Gastrocnemius medialis (tissue), 4 donors: ENCODE data around the gene GPER1. TPM values are rescaled to one million over a fixed set of nuclear protein-coding genes. Genes with fewer than 3 reads are reported as not detected.

Experiments used
- ATAC-seq, 2 donors: fragments of 150-250 bp; one replicate each; pipeline ENCODE4 v1.9.1; 2016
- DNase-seq, 2 donors: peaks; one replicate each; pipeline ENCODE4 v3.0.0-alpha.2; 2019
- H3K27ac ChIP-seq, 4 donors: fragments of 200-600 bp; sonication (generic); 1 replicate in 1 of 4; 2 replicates in 3 of 4; pipeline ENCODE4 v1.5.1; 2016 to 2018; ENCODE audit warnings: mild to moderate bottlenecking in 2 of 4, moderate library complexity in 1 of 4
- H3K27me3 ChIP-seq, 3 donors: fragments of 200-600 bp; sonication (generic) in 2 of 3; 1 replicate in 1 of 3; 2 replicates in 2 of 3; pipeline versions ENCODE4 v1.5.1 to v1.6.0; 2016 to 2019; ENCODE audit warnings: mild to moderate bottlenecking in 1 of 3, moderate library complexity in 1 of 3
- H3K36me3 ChIP-seq, 2 donors: fragments of 200-600 bp; sonication (generic) in 1 of 2; one replicate each; pipeline ENCODE4 v1.5.1; 2017 to 2018
- H3K4me1 ChIP-seq, 2 donors: fragments of 200-600 bp; sonication (generic) in 1 of 2; one replicate each; pipeline ENCODE4 v1.5.1; 2016 to 2017; ENCODE audit warnings: mild to moderate bottlenecking in 2 of 2
- H3K4me3 ChIP-seq, 4 donors: fragments of 200-600 bp; sonication (generic) in 3 of 4; 1 replicate in 1 of 4; 2 replicates in 3 of 4; pipeline ENCODE4 v1.5.1; 2016 to 2019; ENCODE audit warnings: mild to moderate bottlenecking in 2 of 4
- H3K9me3 ChIP-seq, 3 donors: fragments of 200-600 bp; sonication (generic) in 2 of 3; 1 replicate in 1 of 3; 2 replicates in 2 of 3; pipeline ENCODE4 v1.5.1; 2016 to 2019
- CTCF ChIP-seq, 5 experiments: fragments of 450-650 bp in 3 of 5; fragments of 200-600 bp in 2 of 5; sonication (generic) in 2 of 5; IDR thresholded peaks in 4 of 5; conservative IDR thresholded peaks in 1 of 5; 1 replicate in 4 of 5; 2 replicates in 1 of 5; pipeline ENCODE4 v1.5.1; 2016 to 2019; ENCODE audit warnings: antibody characterized with exemption in 5 of 5, mild to moderate bottlenecking in 3 of 5, moderate library complexity in 3 of 5
- POLR2A ChIP-seq, 2 donors: fragments of 450-650 bp; IDR thresholded peaks; one replicate each; pipeline ENCODE4 v1.6.1; 2017; ENCODE audit warnings: antibody characterized with exemption in 2 of 2, mild to moderate bottlenecking in 2 of 2, moderate library complexity in 2 of 2
- in situ Hi-C, 4 donors: fragments of 200-750 bp; cut with MboI; loops; one replicate each; pipeline versions ENCODE4 v1.15.0 to v1.8.0; 2017; ENCODE audit warnings: low sequenced_read_pairs in 4 of 4
- intact Hi-C: fragments of 100-400 bp; cut with DNase I; formaldehyde crosslinking; loops from one replicate; pipeline ENCODE4 v1.15.1; 2023; ENCODE audit warnings: low total_unique reads
- total RNA-seq, 4 donors: library from RNA; depleted of rRNA; stranded (reverse); fragments of >200 nt; gene quantifications; one replicate each; pipeline versions ENCODE4 v1.1.0 to v1.2.3, GENCODE V29; 2016

The GPER1 gene
- total RNA-seq, 4 donors from 2014 or later, result 0.92 to 3.2 (median 2.1) TPM

- H3K27me3 ChIP-seq, result no peaks in the 10 kb centered on the region
- intact Hi-C loops, result no loop called here
- H3K4me3 ChIP-seq, result no peak overlapping the region
- TF ChIP-seq CTCF (IDR thresholded peaks at IDR 0.05 in 4 of 5, conservative IDR thresholded peaks at IDR 0.05 in 1 of 5) (no peak), POLR2A (IDR thresholded peaks at IDR 0.05) (no peak)
- H3K36me3 ChIP-seq, result peaks cover 0 to 4% of the 10 kb centered on the region in 2 donors
- in situ Hi-C loops, result no loop called here
- DNase-seq (no peak), ATAC-seq (no peak)
- H3K9me3 ChIP-seq, result no peaks in the 10 kb centered on the region
- no peak overlapping the region for H3K27ac ChIP-seq
- H3K4me1 ChIP-seq, result peaks cover 8 to 15% of the 10 kb centered on the region in 2 donors
Observed at GRCh38 chr7:1058311-1058710, 29.6 kb upstream of the GPER1 start.

DNA sequence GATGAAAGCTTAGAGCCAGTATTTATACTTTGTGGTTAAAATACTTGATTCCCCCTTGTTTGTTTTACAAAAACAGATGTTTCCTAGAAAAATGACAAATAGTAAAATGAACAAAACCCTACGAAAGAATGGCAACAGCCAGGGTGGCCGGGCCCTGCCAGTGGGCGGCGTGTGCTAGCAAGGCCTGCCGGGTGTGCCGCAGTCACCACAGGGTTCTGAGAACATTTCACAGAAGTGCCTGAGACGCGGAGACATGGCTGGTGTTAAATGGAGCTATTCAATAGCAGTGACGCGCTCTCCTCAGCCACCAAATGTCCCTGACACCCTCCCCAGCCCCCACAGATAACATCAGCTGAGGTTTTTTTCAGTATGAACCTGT lies 29.1 kb upstream of the GPER1 start:
- Histone ChIP-seq H3K4me1 (peaks cover 3 to 14% of the 10 kb centered on the region in 2 donors), H3K27ac (no peak overlapping the region), H3K4me3 (no peak overlapping the region)

GRCh38 chr7:1059200-1060091 lies 28.5 kb upstream of the GPER1 start:
- Histone ChIP-seq H3K9me3 (no peaks in the 10 kb centered on the region), H3K36me3 (peaks cover 0 to 4% of the 10 kb centered on the region in 2 donors), H3K4me3 (no peak overlapping the region), H3K27me3 (no peaks in the 10 kb centered on the region), H3K4me1 (peaks cover 0 to 14% of the 10 kb centered on the region in 2 donors), H3K27ac (no peak overlapping the region)
- ATAC-seq (no peak), DNase-seq (no peak)
- intact Hi-C loops (no loop called here), in situ Hi-C loops (loop anchor here in 3 of 4 donors (10.0 kb wide), 1 partner anchor 65 kb away; no protein-coding TSS in a partner anchor)
- TF ChIP-seq CTCF (IDR thresholded peaks at IDR 0.05 in 4 of 5, conservative IDR thresholded peaks at IDR 0.05 in 1 of 5) (no peak), POLR2A (IDR thresholded peaks at IDR 0.05) (no peak)

More for the DNA sequence above, 29.1 kb upstream of the GPER1 start:
- in situ Hi-C loops, result no loop called here
- TF ChIP-seq POLR2A (IDR thresholded peaks at IDR 0.05) (no peak), CTCF (IDR thresholded peaks at IDR 0.05 in 4 of 5, conservative IDR thresholded peaks at IDR 0.05 in 1 of 5) (no peak)
- no peaks in the 10 kb centered on the region for H3K27me3 ChIP-seq
- DNase-seq (no peak), ATAC-seq (no peak)
- peaks cover 0 to 4% of the 10 kb centered on the region in 2 donors for H3K36me3 ChIP-seq
- intact Hi-C loops, result no loop called here
- H3K9me3 ChIP-seq, result no peaks in the 10 kb centered on the region

- in situ Hi-C loops (loop anchor here in 3 of 4 donors (10.0 kb wide), 1 partner anchor 66 kb away; no protein-coding TSS in a partner anchor), intact Hi-C loops (no loop called here)
- DNase-seq (no peak), ATAC-seq (no peak)
- no peak overlapping the region for H3K4me3 ChIP-seq
- no peaks in the 10 kb centered on the region for H3K9me3 ChIP-seq
- TF ChIP-seq POLR2A (IDR thresholded peaks at IDR 0.05) (no peak), CTCF (IDR thresholded peaks at IDR 0.05 in 4 of 5, conservative IDR thresholded peaks at IDR 0.05 in 1 of 5) (no peak)
- peaks cover 6 to 14% of the 10 kb centered on the region in 2 donors for H3K4me1 ChIP-seq
- no peaks in the 10 kb centered on the region for H3K27me3 ChIP-seq
- peaks cover 0 to 4% of the 10 kb centered on the region in 2 donors for H3K36me3 ChIP-seq
- peak overlapping the region in 3 of 4 donors; percentile 11 to 24 (median 19) for H3K27ac ChIP-seq
Observed at GRCh38 chr7:1060315-1061072, 27.4 kb upstream of the GPER1 start.
